Measurements from ENCODE around the gene MXRA7. TPM values are rescaled to one million over a fixed set of nuclear protein-coding genes. Genes with fewer than 3 reads are reported as not detected.
"Not testable (repeated sequence)": the region's sequence is repeated elsewhere in the genome, so short reads cannot be mapped to it uniquely, and the experiment has no call there.

MXRA7 gene
- total RNA-seq, 1 donor from 2014 or later = 200 TPM

- H3K4me3 Mint-ChIP-seq (ENCODE audit: unreplicated experiment) = no peak overlapping the region
- H3K9me3 Mint-ChIP-seq (ENCODE audit: low read depth) = peaks cover 7% of the 10 kb centered on the region
- H3K27me3 Mint-ChIP-seq (ENCODE audit: low read depth) = peaks cover 4% of the 10 kb centered on the region
- H3K4me1 Mint-ChIP-seq (ENCODE audit: low read depth) = no peaks in the 10 kb centered on the region
- no peak for TF ChIP-seq CTCF (IDR thresholded peaks at IDR 0.05)
- DNase-seq (ENCODE audit: low spot score) = no peak
- peaks cover 3% of the 10 kb centered on the region for H3K36me3 Mint-ChIP-seq (ENCODE audit: low read depth)
- no peak overlapping the region for H3K27ac Mint-ChIP-seq (ENCODE audit: unreplicated experiment)
Measured at GRCh38 chr17:76642032-76642561, 68.7 kb downstream of the MXRA7 start.

- H3K4me1 Mint-ChIP-seq (ENCODE audit: low read depth) = no peaks in the 10 kb centered on the region
- no peak overlapping the region for H3K27ac Mint-ChIP-seq (ENCODE audit: unreplicated experiment)
- peaks cover 5% of the 10 kb centered on the region for H3K9me3 Mint-ChIP-seq (ENCODE audit: low read depth)
- H3K27me3 Mint-ChIP-seq (ENCODE audit: low read depth) = peaks cover 4% of the 10 kb centered on the region
- no peak overlapping the region for H3K4me3 Mint-ChIP-seq (ENCODE audit: unreplicated experiment)
- no peak for TF ChIP-seq CTCF (IDR thresholded peaks at IDR 0.05)
- DNase-seq (ENCODE audit: low spot score) = no peak
- H3K36me3 Mint-ChIP-seq (ENCODE audit: low read depth) = peaks cover 1% of the 10 kb centered on the region
Measured at GRCh38 chr17:76641501-76641900, 69.3 kb downstream of the MXRA7 start.

- no peaks in the 10 kb centered on the region for H3K9me3 Mint-ChIP-seq (ENCODE audit: low read depth)
- peaks cover 4% of the 10 kb centered on the region for H3K27me3 Mint-ChIP-seq (ENCODE audit: low read depth)
- peaks cover 5% of the 10 kb centered on the region for H3K4me1 Mint-ChIP-seq (ENCODE audit: low read depth)
- DNase-seq (ENCODE audit: low spot score) = no peak
- no peaks in the 10 kb centered on the region for H3K36me3 Mint-ChIP-seq (ENCODE audit: low read depth)
- no peak overlapping the region for H3K4me3 Mint-ChIP-seq (ENCODE audit: unreplicated experiment)
- H3K27ac Mint-ChIP-seq (ENCODE audit: unreplicated experiment) = no peak overlapping the region
- no peak for TF ChIP-seq CTCF (IDR thresholded peaks at IDR 0.05)
Measured at GRCh38 chr17:76640550-76641380, 70.0 kb downstream of the MXRA7 start.

GRCh38 chr17:76638263-76638662 lies 72.5 kb downstream of the MXRA7 start:
- H3K4me1 Mint-ChIP-seq (ENCODE audit: low read depth) = peaks cover 15% of the 10 kb centered on the region
- H3K27ac Mint-ChIP-seq (ENCODE audit: unreplicated experiment) = no peak overlapping the region
- no peaks in the 10 kb centered on the region for H3K36me3 Mint-ChIP-seq (ENCODE audit: low read depth)
- H3K27me3 Mint-ChIP-seq (ENCODE audit: low read depth) = no peaks in the 10 kb centered on the region
- H3K9me3 Mint-ChIP-seq (ENCODE audit: low read depth) = no peaks in the 10 kb centered on the region
- DNase-seq (ENCODE audit: low spot score) = no peak
- no peak for TF ChIP-seq CTCF (IDR thresholded peaks at IDR 0.05)
- H3K4me3 Mint-ChIP-seq (ENCODE audit: unreplicated experiment) = no peak overlapping the region

- peaks cover 15% of the 10 kb centered on the region for H3K4me1 Mint-ChIP-seq (ENCODE audit: low read depth)
- H3K36me3 Mint-ChIP-seq (ENCODE audit: low read depth); H3K27me3 Mint-ChIP-seq (ENCODE audit: low read depth); H3K4me3 Mint-ChIP-seq (ENCODE audit: unreplicated experiment); DNase-seq (ENCODE audit: low spot score); H3K27ac Mint-ChIP-seq (ENCODE audit: unreplicated experiment); H3K9me3 Mint-ChIP-seq (ENCODE audit: low read depth): not testable (repeated sequence)
Measured at GRCh38 chr17:76636486-76637206, 74.1 kb downstream of the MXRA7 start.

All from chondrocyte (in vitro differentiated cells).